Ovary (tissue), 9 donors: ENCODE measurements around the gene PRR14. TPM values are rescaled to one million over a fixed set of nuclear protein-coding genes. Genes with fewer than 3 reads are reported as not detected.

Experiments
- DNase-seq, 5 donors: peaks; one replicate each; pipeline ENCODE4 v3.0.0-alpha.2; 2019 to 2020
- H3K27ac ChIP-seq, 2 donors: fragments of 200-600 bp; one replicate each; pipeline versions ENCODE4 v1.5.1 to v1.8.0; 2019 to 2022
- H3K27me3 ChIP-seq: fragments of 200-600 bp; one replicate; pipeline ENCODE4 v1.8.0; 2022
- H3K36me3 ChIP-seq: fragments of 200-600 bp; sonication (generic); one replicate; pipeline ENCODE4 v1.5.1; 2019
- H3K4me1 ChIP-seq: one replicate; pipeline ENCODE4 v1.8.1; 2013; ENCODE audit warnings: mild to moderate bottlenecking, moderate library complexity; ENCODE audit not compliant: insufficient read depth
- H3K4me3 ChIP-seq: fragments of 200-600 bp; sonication (generic); one replicate; pipeline ENCODE4 v1.5.1; 2017
- H3K9me3 ChIP-seq, 2 donors: fragments of 200-600 bp in 1 of 2; sonication (generic) in 1 of 2; one replicate each; pipeline versions ENCODE4 v1.5.1 to v1.8.1; 2013 to 2019; ENCODE audit warnings: mild to moderate bottlenecking in 1 of 2, moderate library complexity in 1 of 2
- EP300 ChIP-seq: sonication (generic); formaldehyde crosslinking; IDR thresholded peaks from one replicate; pipeline ENCODE4 v1.6.1; 2017; ENCODE audit warnings: antibody characterized with exemption
- POLR2A ChIP-seq: fragments of 450-650 bp; IDR thresholded peaks from one replicate; pipeline ENCODE4 v1.6.1; 2017; ENCODE audit warnings: antibody characterized with exemption, mild to moderate bottlenecking, moderate library complexity
- WGBS, 3 donors: extraction: QIAGEN DNeasy Blood & Tissue Kit in 1 of 3; methylation state at CpG; one replicate each; pipeline versions ENCODE4 v1.1.5 to v1.1.7; 2013 to 2017; 5-methylcytosine and 5-hydroxymethylcytosine counted together
- intact Hi-C, 4 donors: fragments of 100-400 bp; cut with DNase I; formaldehyde crosslinking; loops; one replicate each; pipeline versions ENCODE4 v1.11.0 to v1.15.1; 2022 to 2023
- polyA plus RNA-seq, 2 donors: library from polyadenylated mRNA; stranded (reverse); fragments of 200-250 nt in 1 of 2; fragments of 350-450 nt in 1 of 2; fragmentation: Illumina TruSeq in 1 of 2; extraction: RNeasy Lipid Tissue Mini Kit (QIAGEN cat#74804) in 1 of 2; gene quantifications; one replicate each; pipeline ENCODE4 v1.2.3, GENCODE V29; 2013 to 2014
- total RNA-seq, 7 donors: library from RNA; depleted of rRNA in 2 of 7; stranded (reverse); fragments of >200 nt in 2 of 7; fragmentation: NEBNext Ultra II Directional in 3 of 7; extraction: Animal tissue kit (Norgen Biotek cat#: 25700) in 3 of 7; gene quantifications; one replicate each; pipeline versions ENCODE4 v1.1.0 to v1.2.4, GENCODE V29; 2016 to 2023
- TF ChIP-seq, protein P1 (sequence below), 3 donors: fragments of 450-650 bp in 2 of 3; fragments of 200-600 bp in 1 of 3; IDR thresholded peaks; one replicate each; pipeline versions ENCODE4 v1.5.1 to v1.8.0; 2016 to 2022; ENCODE audit warnings: antibody characterized with exemption in 3 of 3, mild to moderate bottlenecking in 1 of 3
- donor health status: DM: no; HTN: no; CAD: no; lungs with moderate emphysema.
- donor health status: DM: no; HTN: no; CAD: no.
- donor health status: Bipolar disorder and iron deficiency.
- donor health status: DM: yes; HTN: yes; CAD: no.
- donor health status: DM: no; HTN: no; CAD: no.
- donor health status: DM: yes; HTN: yes; CAD: no.

Gene PRR14
- total and polyA plus RNA-seq, 9 donors = 20.6 to 76.2 (median 50.3) TPM

GRCh38 chr16:30620169-30620568 is 30.6 kb upstream of the PRR14 start:
- intact Hi-C loops = loop anchor here in 1 of 4 donors (10.0 kb wide), 1 partner anchor 195 kb away; no protein-coding TSS in a partner anchor
- H3K27me3 ChIP-seq = no peaks in the 10 kb centered on the region
- DNase-seq = no peak
- H3K4me1 ChIP-seq = no peaks in the 10 kb centered on the region
- 43 to 65% (median 59%) methylated on average over 3 of the region's 3 CpGs for WGBS, 3 donors
- no peak overlapping the region for H3K4me3 ChIP-seq
- TF ChIP-seq POLR2A = no peak
- TF ChIP-seq EP300 = no peak
- TF ChIP-seq, protein P1, sequence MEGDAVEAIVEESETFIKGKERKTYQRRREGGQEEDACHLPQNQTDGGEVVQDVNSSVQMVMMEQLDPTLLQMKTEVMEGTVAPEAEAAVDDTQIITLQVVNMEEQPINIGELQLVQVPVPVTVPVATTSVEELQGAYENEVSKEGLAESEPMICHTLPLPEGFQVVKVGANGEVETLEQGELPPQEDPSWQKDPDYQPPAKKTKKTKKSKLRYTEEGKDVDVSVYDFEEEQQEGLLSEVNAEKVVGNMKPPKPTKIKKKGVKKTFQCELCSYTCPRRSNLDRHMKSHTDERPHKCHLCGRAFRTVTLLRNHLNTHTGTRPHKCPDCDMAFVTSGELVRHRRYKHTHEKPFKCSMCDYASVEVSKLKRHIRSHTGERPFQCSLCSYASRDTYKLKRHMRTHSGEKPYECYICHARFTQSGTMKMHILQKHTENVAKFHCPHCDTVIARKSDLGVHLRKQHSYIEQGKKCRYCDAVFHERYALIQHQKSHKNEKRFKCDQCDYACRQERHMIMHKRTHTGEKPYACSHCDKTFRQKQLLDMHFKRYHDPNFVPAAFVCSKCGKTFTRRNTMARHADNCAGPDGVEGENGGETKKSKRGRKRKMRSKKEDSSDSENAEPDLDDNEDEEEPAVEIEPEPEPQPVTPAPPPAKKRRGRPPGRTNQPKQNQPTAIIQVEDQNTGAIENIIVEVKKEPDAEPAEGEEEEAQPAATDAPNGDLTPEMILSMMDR (IDR thresholded peaks at IDR 0.05) = no peak
- no peaks in the 10 kb centered on the region for H3K36me3 ChIP-seq
- H3K27ac ChIP-seq = no peak overlapping the region
- no peaks in the 10 kb centered on the region for H3K9me3 ChIP-seq

GRCh38 chr16:30621765-30622164 is 29.0 kb upstream of the PRR14 start:
- H3K27me3 ChIP-seq = no peaks in the 10 kb centered on the region
- no peak for DNase-seq
- intact Hi-C loops = loop anchor here in 1 of 4 donors (10.0 kb wide), 1 partner anchor 197 kb away; no protein-coding TSS in a partner anchor
- H3K9me3 ChIP-seq = no peaks in the 10 kb centered on the region
- 69 to 85% (median 71%) methylated on average over 5 of the region's 5 CpGs for WGBS, 3 donors
- no peaks in the 10 kb centered on the region for H3K36me3 ChIP-seq
- no peak overlapping the region for H3K27ac ChIP-seq
- no peaks in the 10 kb centered on the region for H3K4me1 ChIP-seq
- no peak overlapping the region for H3K4me3 ChIP-seq
- TF ChIP-seq POLR2A = no peak
- no peak for TF ChIP-seq EP300
- TF ChIP-seq, protein P1 (IDR thresholded peaks at IDR 0.05) = no peak

DNA sequence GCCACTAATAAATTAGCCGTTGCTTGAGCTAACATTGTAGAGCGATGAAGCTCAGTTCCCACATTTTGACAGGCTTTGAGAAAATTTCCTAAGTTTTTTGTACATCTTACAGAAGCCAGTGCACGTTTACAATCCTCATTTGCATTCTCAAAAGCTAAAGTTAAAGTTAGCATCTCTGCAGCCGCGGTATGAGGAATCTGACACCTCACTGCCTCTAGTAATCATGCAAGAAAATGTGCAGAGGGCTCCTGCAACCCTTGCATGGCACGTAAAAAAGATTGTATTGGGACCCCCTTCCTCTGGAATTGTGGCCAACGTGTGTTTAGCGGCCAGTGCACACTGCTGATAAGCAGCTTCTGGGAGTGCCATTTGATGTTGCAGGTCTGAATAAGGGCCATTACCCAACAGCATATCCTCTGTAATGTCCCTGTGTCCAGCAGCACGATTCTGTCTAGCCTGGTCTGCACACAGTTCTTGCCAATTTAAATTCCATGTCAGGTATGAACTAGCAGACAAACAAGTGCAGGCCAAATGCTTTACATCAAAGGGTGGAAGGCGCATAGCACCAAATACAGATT is 28.2 kb upstream of the PRR14 start:
- no peak for DNase-seq
- Histone ChIP-seq H3K27me3 (no peaks in the 10 kb centered on the region), H3K9me3 (no peaks in the 10 kb centered on the region), H3K36me3 (no peaks in the 10 kb centered on the region), H3K4me3 (no peak overlapping the region), H3K4me1 (no peaks in the 10 kb centered on the region), H3K27ac (no peak overlapping the region)
- TF ChIP-seq EP300 (no peak), POLR2A (no peak)
- TF ChIP-seq, protein P1 (IDR thresholded peaks at IDR 0.05) = no peak
- intact Hi-C loops = loop anchor here in 1 of 4 donors (10.0 kb wide), 1 partner anchor 198 kb away; no protein-coding TSS in a partner anchor
- 50 to 59% (median 51%) methylated on average over 10 of the region's 10 CpGs for WGBS, 3 donors

- intact Hi-C loops = loop anchor here in 1 of 4 donors (10.0 kb wide), 1 partner anchor 199 kb away; no protein-coding TSS in a partner anchor
- Histone ChIP-seq H3K36me3 (no peaks in the 10 kb centered on the region), H3K27me3 (no peaks in the 10 kb centered on the region), H3K27ac (no peak overlapping the region), H3K4me3 (no peak overlapping the region), H3K9me3 (no peaks in the 10 kb centered on the region), H3K4me1 (no peaks in the 10 kb centered on the region)
- WGBS, 3 donors = 73 to 81% (median 76%) methylated on average over 11 of the region's 11 CpGs
- DNase-seq = no peak
- TF ChIP-seq EP300 = no peak
- TF ChIP-seq POLR2A = no peak
- TF ChIP-seq, protein P1 (IDR thresholded peaks at IDR 0.05) = no peak
These were observed 27.1 kb upstream of the PRR14 start for GRCh38 chr16:30623536-30624283.
